ENCODE data around the gene STIP1.
A peak's percentile ranks its signal among the peaks of the same experiment; 100 is the strongest.
"Not testable (repeated sequence)": the region's sequence is repeated elsewhere in the genome, so short reads cannot be mapped to it uniquely, and the experiment has no call there.

The STIP1 gene

DNA sequence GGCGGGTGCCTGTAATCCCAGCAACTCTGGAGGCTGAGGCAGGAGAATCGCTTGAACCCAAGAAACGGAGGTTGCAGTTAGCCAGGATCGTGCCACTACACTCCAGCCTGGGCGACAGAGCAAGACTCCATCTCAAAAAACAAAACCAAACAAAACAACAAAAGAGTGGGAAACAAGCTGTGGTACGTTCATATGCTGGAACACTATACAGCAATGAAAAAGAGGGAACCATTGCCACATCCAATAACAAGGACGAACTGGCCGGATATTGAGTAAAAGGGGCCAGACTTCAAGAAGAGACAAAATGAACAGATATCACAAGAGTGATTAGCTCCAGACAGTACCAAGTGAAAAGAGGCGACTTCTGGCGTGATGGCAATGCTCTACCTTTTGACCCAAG is 24.9 kb upstream of the STIP1 start:
- no peak for DNase-seq

DNA sequence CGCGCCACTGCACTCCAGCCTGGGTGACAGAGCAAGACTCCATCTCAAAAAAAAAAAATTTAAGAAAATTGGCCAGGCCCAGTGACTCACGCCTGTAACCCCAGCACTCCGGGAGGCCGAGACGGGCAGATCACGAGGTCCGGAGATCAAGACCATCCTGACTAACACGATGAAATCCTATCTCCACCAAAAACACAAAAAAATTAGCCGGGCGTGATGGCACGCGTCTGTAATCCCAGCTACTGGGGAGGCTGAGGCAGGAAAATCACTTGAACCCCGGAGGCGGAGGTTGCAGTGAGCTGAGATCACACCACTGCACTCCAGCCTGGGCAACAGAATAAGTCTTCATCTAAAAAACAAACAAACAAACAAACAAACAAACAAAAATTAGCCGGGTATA is 23.2 kb upstream of the STIP1 start:
- DNase-seq: not testable (repeated sequence)

DNA sequence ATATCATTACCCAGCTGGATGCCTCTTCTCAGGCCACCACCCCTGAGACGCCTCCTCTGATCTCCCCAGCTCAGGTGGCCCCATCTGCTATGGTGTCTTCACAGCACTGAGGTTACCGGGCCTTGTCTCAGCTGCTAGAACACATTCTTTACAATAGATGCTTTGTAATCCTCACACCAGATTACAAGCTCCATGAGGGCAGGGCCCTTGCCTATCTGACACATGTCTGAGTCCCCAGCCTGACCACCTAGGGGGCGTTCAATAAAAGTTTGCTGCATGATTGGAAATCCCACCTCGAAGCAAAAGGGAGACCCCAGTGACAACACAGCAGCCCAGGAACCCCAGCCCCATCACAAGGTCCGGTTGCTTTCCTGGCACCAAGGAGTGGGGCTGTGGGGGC is 22.0 kb upstream of the STIP1 start:
- DNase-seq: no peak

DNA sequence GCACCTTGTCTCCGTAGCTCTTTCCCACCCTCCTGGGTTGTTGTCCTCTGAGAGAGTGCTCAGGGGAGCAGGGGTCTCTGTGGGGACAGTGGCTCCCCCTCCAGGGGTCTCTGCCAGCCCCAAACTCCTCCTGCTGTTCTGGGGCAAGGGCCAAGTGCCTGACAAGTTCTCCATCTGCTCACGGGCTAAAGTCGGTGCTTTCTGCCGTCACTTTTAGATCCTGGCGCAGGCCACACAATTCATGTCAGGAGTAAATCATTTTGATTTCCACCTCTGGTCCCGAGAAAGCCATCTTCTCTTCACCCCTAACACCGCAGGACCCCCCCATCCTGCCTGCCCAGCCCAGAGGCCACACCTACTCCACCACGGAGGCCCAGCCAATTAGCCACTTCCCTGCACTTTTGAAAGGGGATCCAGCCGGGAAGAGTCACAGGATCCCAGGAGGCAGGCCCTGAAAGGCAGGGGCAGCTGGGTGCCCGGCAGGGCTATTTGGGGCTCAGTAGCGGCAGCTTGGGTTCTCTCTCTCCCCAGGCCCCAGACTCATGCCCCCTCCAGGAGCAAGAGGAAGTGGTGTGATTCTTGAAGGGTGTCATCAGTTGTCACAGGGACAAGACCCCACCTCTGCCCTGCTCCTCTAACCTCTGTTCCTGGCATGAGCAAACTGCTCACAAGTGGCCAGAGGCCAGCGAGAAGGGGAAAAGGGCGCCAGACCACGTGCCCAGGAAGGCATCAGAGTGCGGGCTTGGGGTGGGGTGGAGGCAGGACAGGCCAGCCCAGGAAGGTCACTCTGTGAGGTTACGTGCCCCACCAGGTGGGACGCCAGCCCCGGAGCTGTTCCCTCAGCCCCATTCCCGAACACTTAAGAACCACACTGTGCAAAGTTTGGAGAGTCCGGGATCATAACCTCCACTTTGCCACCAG is 21.3 kb upstream of the STIP1 start:
- no peak for DNase-seq

DNA sequence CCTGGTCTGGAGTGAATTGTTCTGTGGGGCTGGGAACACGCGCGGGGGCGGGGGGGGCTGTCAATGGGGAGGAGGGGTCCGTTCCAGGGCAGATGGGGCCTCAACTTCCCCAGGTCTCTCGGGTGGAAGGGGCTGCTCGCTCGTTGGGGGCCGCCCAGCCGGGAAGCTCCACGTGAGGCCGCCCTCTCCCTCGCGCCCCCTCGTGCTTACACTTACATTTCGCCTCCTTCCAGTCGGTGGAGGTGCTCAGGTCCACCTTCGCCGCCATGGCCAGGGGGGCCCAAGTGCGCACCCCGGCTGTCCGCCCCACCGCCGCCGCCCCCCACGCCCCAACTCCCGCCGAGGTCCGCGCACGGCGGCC is 20.5 kb upstream of the STIP1 start:
- DNase-seq: no peak

DNA sequence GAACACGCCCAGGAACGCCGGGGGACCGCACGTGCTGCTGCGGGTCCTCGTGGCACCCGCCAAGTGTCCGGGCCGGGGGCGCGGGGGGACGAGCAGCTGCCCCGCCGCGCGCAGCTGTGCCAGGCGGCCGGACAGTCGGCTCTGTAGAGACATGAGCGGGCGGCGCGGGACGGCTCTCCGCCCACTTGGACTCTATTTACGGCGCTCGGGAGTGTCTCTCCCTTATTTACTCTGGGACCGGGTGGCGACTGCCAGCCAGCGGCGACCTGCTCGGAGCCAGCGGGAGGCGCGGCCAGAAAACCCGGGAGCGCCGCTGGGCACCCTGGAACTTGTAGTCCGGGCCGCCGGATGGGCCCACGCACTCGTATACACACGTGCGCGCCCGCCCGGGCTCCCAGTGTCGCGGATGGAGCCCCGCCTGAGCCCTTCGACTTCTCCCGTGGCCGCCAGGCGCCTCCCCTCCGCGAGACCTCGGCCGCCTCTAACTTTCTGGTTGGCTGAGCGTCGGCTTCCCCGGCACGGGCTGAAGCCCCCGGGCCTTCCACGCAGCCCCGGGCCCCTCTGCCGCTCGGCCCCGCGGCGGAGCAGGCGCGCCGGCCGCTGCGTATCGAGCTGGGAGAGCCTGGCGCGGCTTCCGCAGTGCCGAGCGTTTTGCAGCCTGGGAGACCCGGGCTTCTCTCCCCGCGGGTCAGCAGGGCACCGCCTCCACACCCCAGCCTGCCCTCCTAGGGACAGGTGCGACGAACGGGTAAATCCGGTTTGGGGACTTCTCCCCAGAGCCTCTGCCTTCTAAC is 19.9 kb upstream of the STIP1 start, which contains the start of gene MACROD1:
Gene MACROD1, minus strand, starts transcription at position 272 of the 794 bp plus-strand sequence. Its CDS starts 119 bp downstream, at position 153.
- DNase-seq: peak; percentile 40

DNA sequence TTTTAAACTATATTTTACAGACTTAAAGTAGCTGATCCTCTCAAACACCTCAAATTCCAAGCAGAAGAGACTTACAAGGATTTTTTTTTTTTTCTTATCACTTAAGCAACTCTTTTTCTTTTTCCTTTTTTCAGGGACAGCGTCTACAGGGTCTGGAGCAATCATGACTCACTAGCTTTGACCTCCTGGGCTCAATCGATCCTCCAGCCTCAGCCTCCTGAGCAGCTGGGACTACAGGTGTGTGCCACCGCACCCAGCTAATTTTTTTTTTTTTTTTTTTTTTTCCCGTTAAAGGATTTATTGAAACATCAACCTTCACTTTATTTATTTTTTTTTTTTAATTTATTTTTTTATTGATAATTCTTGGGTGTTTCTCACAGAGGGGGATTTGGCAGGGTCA is 15.6 kb upstream of the STIP1 start:
- no peak for DNase-seq

DNA sequence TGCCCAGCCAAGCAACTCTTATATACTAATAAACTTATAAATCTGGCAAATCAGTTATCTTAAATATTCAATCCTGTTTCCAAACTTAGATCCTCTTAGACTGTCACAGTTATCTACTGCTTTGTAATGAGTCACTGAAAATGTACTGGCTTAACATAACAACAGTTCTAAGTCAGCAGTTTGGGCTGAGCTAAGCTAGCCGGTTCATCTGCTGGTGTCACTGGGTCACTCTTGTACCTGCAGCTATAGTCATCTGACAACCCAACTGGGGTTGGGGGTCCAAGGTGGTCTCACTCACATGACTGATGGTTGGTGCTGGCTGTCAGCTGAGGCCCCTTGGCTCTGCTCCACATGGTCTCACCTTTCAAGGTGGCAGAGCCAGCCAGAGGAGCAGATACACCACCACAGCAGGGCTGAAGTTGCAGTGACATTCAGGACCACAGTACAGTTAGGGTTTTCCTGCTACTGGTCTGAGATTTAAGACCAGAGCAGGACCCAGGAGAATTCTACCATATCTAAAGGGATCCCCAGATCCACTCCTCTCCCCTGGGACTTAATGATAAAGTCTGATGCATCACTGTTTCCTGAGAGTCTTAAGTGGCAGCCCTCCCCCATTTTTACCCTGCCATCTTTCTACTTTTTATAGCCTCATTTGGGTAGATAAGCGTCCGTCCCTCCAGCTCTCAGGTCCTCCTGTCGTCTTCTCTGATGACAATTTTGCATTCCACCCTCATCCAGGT is 12.2 kb upstream of the STIP1 start:
- no peak for DNase-seq

DNA sequence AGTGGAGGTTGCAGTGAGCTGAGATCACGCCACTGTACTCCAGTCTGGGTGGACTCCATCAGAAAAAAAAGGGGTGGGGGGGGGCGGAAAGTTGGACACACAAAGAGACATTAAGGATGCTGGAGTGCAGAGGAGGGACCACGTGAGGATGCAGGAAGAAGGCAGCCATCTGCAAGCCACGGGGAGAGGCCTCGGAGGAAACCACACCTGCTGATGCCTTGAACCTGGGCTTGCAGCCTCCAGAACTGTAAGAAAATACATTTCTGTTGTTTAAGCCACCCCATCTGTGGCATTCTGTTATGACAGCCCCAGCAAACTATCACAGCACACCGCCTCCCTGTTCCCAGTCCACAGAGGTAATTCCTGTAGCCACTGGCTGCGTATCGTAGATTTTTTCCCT is 9.2 kb upstream of the STIP1 start:
- DNase-seq: no peak

DNA sequence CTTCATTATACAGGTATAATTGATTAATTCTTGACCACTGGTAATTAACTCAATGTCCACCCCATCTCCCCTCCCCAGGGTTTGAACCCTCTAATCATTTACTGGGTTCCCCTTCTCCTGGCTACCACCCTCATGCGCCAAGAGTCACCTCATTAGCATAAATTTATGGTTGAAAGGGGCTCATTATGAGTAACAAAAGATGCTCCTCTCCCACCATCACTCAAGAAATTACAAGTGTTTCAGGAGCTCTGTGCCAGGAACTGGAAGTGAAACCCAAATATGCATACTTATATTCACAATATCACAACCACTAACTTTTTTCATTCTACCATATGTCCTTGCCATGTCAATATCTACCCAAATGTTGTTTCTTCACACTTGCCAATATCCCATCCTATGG is 7.8 kb upstream of the STIP1 start:
- DNase-seq: no peak

DNA sequence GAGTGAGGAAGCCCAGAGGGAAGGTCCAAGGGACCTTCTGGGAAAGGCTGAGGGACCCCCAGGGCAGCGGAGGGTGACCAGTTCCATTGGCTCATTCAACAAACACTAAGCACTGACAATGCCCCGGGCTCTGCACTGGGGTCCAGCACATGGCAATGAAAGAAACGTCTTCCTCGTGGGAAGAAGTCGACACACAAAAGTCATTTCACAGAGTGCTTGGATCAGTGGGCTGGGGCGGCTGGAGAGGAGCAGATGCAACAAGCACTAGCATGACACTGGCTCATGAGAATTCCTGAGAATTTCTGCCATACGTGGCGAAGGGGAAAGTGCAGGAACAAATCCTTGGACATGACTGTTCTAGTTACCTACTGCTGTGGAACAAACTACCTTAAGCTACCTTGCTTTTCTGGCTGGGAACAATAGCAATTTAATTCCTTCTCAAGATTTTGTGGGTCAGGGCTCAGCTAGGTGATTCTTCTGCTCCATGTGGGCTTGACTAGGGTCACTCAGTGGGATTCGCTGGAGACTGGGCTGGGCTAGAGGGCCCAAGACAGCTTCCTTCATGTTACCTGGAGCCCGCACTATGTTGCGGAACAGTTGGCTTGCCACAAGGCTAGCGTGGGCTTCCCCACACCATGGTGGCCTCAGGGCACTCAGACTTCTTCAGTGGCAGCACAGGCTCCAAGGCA is 6.9 kb upstream of the STIP1 start:
- no peak for DNase-seq

DNA sequence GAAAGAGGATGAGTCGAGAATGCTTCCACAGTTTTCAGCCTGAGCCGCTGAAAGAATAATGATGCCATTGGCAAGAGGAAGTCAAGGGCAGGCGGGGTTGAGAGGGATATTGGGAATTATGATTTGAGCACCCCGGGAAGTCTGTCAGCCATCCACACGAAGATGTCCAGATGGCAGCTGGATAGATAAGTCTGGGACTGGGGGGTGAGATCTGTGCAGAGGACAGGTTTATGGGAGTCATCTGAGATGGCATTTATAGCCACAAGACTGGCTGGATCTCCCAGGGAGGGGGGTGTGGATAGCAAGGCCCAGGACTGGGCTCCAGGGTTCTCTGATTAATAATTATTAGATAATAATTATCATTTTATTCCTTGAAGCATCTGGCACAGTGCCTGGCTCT is 5.1 kb upstream of the STIP1 start:
- no peak for DNase-seq

DNA sequence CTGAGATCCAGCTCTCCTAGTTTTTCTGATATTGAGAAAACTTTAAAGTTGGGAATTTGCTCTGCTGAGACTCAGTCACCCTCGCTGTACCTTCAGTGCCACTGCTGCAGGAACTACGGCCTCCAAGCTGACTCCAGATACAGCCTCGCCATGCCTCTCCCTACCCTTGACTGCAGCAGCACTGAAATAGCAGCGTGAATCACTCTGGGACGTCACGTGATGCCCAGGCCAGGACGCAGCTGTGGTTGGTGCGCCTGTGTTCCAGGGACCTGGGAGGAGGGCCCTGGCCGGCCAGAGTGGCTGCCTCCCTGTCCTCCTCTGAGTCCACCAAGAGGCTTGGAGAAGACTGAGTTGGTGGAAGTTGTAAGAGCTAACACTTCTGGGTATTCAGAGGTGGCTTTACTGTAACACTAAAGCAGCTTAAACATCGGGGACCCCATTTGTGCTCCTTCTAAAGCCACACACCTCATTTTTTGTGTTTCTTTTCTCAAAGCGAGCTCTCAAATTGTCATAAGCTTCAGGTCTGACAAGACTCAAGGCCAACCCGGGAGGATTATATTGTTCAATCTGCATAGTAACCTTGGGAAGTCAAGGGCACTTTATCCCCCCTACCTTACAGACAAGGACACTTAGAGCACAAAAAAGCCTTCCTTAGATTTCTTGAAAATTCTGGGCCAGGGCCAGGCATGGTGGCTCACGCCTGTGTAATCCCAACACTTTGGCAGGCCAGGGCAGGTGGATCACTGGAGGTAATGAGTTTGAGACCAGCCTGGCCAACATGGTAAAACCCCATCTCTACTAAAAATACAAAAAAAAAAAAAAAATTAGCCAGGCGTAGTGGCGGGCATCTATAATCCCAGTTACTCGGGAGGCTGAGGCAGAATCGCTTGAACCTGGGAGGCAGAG is 4.2 kb upstream of the STIP1 start:
- DNase-seq: peak; percentile 53

DNA sequence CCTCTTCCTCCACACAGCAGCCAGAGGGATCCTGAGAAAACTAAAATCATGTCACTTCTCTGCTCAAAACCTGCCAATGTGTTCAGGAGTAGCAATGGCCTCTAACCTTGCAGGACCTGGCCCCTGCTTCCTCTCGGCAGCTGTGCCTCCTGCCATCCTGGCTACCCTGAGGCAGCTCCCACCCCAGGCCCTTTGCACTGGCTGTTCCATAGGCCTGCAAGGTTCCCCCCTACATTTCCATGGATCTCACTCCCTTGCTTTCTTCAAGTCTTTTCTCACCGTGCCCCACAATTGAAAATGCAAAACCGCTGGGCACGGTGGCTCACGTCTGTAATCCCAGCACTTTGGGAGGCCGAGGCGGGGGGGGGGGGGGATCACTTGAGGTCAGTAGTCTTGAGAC is 2.1 kb upstream of the STIP1 start:
- no peak for DNase-seq

DNA sequence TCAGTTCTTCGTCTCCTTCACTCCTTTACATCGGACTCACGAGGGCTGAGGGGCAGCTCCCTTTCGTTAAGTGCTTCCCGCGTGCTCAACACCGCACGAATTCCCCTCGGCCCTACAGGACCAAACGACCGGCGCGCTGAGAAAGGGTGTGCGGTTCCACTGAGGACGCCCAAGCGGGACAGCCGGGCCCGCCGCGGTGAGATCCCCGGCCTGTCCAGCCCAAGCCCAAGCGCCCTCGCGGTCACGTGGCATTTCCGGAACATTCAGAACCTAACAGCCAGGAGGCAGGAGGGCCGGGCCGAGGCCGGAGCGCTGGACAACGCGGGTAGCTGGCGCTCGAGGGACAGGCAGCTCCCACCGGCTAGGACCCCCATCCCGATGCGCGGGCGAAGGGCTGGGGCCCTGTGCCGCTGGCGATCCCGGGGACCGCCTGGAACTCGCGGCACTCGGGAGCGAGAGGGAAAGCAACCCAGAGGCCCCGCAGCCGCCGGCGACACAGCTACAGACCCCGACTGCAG is 737 bp upstream of the STIP1 start:
- no peak for DNase-seq

DNA sequence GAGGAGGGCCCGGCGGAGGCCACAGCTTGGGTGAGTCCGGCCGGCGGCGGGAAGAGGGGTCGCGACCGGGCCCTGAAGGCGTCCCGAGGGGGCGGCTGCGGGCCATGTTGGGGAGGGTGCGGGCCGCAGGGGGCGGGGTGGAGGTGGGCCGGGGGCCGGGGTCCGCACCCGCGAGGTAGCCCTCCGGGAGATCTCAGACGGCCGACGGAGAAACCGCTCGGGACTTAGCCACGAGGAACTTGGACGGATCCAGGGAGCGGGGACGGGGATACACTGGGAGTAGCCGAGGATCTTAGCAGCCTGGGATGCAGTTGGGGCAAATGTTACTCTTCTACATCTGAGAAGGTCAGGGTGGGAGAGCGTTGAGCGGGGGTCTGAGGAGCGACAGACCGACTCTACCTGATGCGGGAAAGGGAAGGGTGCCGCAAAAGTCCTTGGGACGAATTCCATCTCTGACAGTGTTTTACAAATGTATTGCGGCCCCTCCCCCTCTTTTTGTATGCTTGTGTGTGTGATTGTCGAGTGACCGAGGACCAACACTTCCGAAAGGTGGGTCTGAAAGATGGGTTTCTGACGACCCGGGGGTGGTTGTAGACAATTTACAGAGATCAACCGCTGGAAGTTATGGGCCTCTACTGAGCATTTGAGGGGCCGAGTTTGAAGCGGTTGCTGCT is 658 bp downstream of the STIP1 start:
- DNase-seq: no peak

DNA sequence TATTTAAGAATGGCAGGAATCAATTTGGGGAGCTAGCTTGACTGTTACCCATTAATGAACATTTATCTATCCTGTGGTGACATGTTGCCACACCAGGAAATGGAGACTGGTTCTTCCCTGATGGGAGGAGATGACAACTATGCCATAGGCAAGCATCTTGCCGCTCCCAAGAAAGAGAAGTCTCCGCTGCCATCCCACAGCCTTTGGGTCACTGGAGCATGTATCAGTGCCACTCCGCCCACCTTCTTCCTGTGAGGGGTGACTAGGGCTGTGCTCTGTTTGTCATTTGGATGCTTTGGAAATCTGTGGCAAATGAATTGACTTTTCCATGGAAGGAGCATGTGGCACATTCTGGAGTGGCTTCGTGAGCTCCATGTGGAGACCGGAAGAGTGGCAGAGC is 6.5 kb downstream of the STIP1 start:
- no peak for DNase-seq

DNA sequence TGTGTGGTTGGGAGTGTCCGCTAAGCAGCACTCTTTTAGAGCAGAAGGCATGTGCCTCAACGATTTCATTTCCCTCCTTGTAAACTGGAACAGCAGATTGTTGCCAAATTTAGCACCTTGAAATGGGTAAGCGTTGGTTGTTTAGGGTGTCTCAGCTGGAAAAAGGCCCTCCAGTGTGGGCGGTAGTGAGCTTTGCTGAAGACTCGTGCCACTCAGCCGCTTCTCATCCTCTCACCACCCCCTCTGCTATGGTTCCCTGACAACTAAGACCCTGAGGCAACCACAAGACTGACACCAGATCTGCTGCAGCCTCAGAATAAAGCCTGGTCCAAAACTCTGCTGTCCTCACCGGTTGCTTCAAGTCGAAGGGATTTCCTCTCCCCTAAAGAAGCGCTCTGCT is 10.7 kb downstream of the STIP1 start:
- no peak for DNase-seq

DNA sequence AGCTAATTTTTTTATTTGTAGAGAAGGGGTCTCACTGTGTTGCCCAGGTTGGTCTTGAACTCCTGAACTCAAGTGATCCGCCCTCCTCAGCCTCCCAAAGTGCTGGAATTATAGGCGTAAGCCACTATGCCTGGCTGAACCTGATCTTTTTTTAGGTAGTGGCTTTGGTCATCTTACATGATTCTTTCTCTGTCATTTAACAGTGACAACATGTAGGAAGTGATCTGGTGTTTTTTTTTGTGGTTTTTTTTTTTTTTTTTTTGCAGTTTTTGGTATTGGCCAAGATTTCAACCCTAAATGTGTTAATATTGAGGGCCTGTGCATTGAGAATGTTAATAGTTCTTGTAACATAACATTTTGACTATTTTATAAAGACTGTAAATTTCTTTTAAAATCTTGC is 12.5 kb downstream of the STIP1 start:
- no peak for DNase-seq

DNA sequence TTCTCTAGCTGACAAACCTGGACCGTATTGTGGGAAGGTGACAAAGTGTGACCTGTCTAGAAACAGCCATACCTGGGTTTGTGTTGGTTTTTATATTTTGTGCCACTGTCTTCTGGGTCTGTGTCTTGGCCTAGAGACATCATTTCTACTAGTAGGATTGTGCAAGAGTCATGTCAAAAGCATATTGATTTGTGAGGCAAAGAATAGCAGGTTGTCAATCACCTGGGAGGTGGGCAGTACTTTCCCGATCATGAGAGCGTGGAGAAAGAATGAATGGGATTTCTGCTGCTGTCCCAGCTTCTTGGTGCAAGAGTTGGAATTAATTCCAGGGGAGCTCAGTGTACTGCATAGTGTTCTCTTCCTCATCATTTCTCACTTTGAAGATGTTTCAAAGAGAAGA is 15.6 kb downstream of the STIP1 start:
- DNase-seq: no peak

DNA sequence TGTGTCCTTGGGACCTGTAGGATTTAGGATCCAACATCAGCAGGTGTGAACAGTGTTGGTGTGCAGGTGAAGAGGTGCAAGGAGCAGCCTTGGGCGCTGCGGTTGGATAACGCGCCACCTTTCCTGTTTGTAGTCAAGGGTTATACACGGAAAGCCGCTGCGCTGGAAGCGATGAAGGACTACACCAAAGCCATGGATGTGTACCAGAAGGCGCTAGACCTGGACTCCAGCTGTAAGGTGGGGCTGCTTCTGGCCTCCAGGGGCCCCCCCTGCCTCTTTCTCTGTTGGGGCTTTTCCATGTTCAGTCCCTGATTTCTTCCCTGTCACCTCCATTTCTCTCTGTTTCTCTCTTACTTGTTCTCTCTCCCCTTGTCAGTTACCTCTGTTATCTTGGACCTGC is 17.0 kb downstream of the STIP1 start:
- no peak for DNase-seq
